SK-N-SH (cell line): ENCODE data around the gene C1GALT1C1L.

Experiments
- CTCF ChIP-seq: fragments of 200-600 bp; sonication (generic); IDR thresholded peaks from 2 replicates; pipeline ENCODE4 v1.6.1; 2017; ENCODE audit warnings: antibody characterized with exemption, mild to moderate bottlenecking, moderate library complexity
- EZH2phosphoT487 ChIP-seq: fragments of 200-600 bp; sonication (generic); IDR thresholded peaks from 2 replicates; pipeline ENCODE4 v1.6.1; 2017; ENCODE audit warnings: low read depth, mixed run types, mild to moderate bottlenecking, antibody characterized with exemption, moderate library complexity, borderline replicate concordance
- FOSL2 ChIP-seq: IDR thresholded peaks from 2 replicates; pipeline ENCODE4 v1.4.0; 2012; ENCODE audit warnings: low read depth, mild to moderate bottlenecking, moderate library complexity, borderline replicate concordance
- MAX ChIP-seq: IDR thresholded peaks from 2 replicates; pipeline ENCODE4 v1.4.0; 2012; ENCODE audit warnings: low read depth
- RAD21 ChIP-seq: IDR thresholded peaks from 2 replicates; pipeline ENCODE4 v1.6.1; 2012; ENCODE audit warnings: mild to moderate bottlenecking, low read length
- REST ChIP-seq: IDR thresholded peaks from 2 replicates; pipeline ENCODE4 v1.6.1; 2012; ENCODE audit warnings: mild to moderate bottlenecking, low read depth, low read length, moderate library complexity
- RFX5 ChIP-seq: IDR thresholded peaks from 2 replicates; pipeline ENCODE4 v1.6.1; 2012; ENCODE audit warnings: mild to moderate bottlenecking, improper control_type of control experiment, low read length
- TAF1 ChIP-seq: IDR thresholded peaks from 2 replicates; pipeline ENCODE4 v1.6.1; 2012; ENCODE audit warnings: low read depth, mild to moderate bottlenecking, low read length, moderate library complexity, borderline replicate concordance

DNA sequence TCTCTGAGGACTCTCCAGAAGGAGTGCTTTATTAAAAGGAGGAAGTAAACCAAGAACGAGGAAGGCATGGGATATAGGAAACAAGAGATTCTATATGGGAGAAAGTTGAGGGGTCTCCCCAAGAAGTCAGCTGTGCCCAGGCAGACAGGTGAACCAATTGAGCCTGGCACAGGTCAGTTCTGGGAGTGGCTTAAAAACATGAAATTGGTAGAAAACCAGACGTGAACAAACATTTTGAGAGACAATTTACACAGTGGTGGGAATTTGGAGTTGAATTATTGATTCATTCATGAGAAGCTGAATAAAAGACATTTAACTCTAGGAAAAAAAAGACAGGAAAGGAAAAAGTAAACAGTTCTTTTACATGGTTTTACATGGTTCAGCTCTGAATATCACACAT is 22.7 kb downstream of the C1GALT1C1L start:
- TF ChIP-seq CTCF (no peak), RAD21 (no peak), EZH2phosphoT487 (no peak), TAF1 (no peak), RFX5 (no peak), REST (no peak), FOSL2 (no peak), MAX (no peak)
